Stimulated activated CD4-positive, alpha-beta T cell treated with anti-CD3 and anti-CD28 coated beads, Interleukin-12 subunit alpha, Interleukin-12 subunit beta, amount 100 ng/mL, for 24 hours (primary cell): ENCODE measurements around the gene CALML5.
"Not testable (repeated sequence)": the region's sequence is repeated elsewhere in the genome, so short reads cannot be mapped to it uniquely, and the experiment has no call there.

Source experiments
- DNase-seq, 2 experiments: peaks; one replicate each; pipeline ENCODE4 v3.0.0-alpha.2; 2020; ENCODE audit warnings: low read depth in 2 of 2

CALML5 gene

GRCh38 chr10:5482016-5482415 is 17.4 kb downstream of the CALML5 start:
- no peak for DNase-seq

- no peak for DNase-seq
These were observed 18.2 kb downstream of the CALML5 start for GRCh38 chr10:5481121-5481520.

GRCh38 chr10:5480162-5480941 is 19.0 kb downstream of the CALML5 start:
- no peak for DNase-seq

- no peak for DNase-seq
These were observed 19.7 kb downstream of the CALML5 start for GRCh38 chr10:5479481-5480161.

GRCh38 chr10:5478694-5479305 is 20.6 kb downstream of the CALML5 start:
- DNase-seq = no peak

- no peak for DNase-seq
These were observed 21.2 kb downstream of the CALML5 start for GRCh38 chr10:5477948-5478693.

- DNase-seq = no peak
These were observed 22.3 kb downstream of the CALML5 start for GRCh38 chr10:5476918-5477525.

GRCh38 chr10:5475974-5476807 is 23.2 kb downstream of the CALML5 start:
- not testable (repeated sequence) for DNase-seq

- not testable (repeated sequence) for DNase-seq
These were observed 24.3 kb downstream of the CALML5 start for GRCh38 chr10:5475088-5475487.

GRCh38 chr10:5474642-5475041 is 24.7 kb downstream of the CALML5 start:
- not testable (repeated sequence) for DNase-seq

- no peak for DNase-seq
These were observed 29.2 kb downstream of the CALML5 start for GRCh38 chr10:5470062-5470751.

GRCh38 chr10:5469353-5470061 is 29.9 kb downstream of the CALML5 start:
- no peak for DNase-seq

- no peak for DNase-seq
These were observed 30.9 kb downstream of the CALML5 start for GRCh38 chr10:5468262-5469106.

- no peak for DNase-seq
These were observed 31.6 kb downstream of the CALML5 start for GRCh38 chr10:5467634-5468255.

- no peak for DNase-seq
These were observed 32.2 kb downstream of the CALML5 start for GRCh38 chr10:5467207-5467535.

GRCh38 chr10:5466451-5467206 is 32.7 kb downstream of the CALML5 start:
- no peak for DNase-seq

GRCh38 chr10:5465976-5466450 is 33.4 kb downstream of the CALML5 start:
- no peak for DNase-seq
